Stimulated activated CD4-positive, alpha-beta T cell treated with anti-CD3 and anti-CD28 coated beads, Interleukin-1b, Interleukin-23, amount 100 ng/mL, for 4 hours (primary cell): ENCODE data around the gene ABCA4.

ENCODE experiments used
- DNase-seq, 2 donors: peaks; one replicate each; pipeline ENCODE4 v3.0.0-alpha.2; 2020; ENCODE audit warnings: low read depth in 2 of 2

The ABCA4 gene

GRCh38 chr1:94122201-94122970 lies 1.4 kb upstream of the ABCA4 start:
- DNase-seq, result no peak

- no peak for DNase-seq
Observed at GRCh38 chr1:94121411-94121821, 468 bp upstream of the ABCA4 start.

GRCh38 chr1:94120570-94120901 lies 412 bp downstream of the ABCA4 start:
- DNase-seq, result no peak

- DNase-seq, result no peak
Observed at GRCh38 chr1:94119796-94120569, 965 bp downstream of the ABCA4 start.

GRCh38 chr1:94119306-94119705 lies 1.6 kb downstream of the ABCA4 start:
- DNase-seq, result no peak

GRCh38 chr1:94118471-94118870 lies 2.5 kb downstream of the ABCA4 start:
- DNase-seq, result no peak

- no peak for DNase-seq
Observed at GRCh38 chr1:94118013-94118412, 2.9 kb downstream of the ABCA4 start.

- no peak for DNase-seq
Observed at GRCh38 chr1:94117259-94117851, 3.6 kb downstream of the ABCA4 start.

- no peak for DNase-seq
Observed at GRCh38 chr1:94115900-94116436, 5.0 kb downstream of the ABCA4 start.

- DNase-seq, result no peak
Observed at GRCh38 chr1:94115254-94115899, 5.6 kb downstream of the ABCA4 start.

GRCh38 chr1:94113589-94114226 lies 7.2 kb downstream of the ABCA4 start:
- no peak for DNase-seq

GRCh38 chr1:94111879-94112278 lies 9.1 kb downstream of the ABCA4 start:
- DNase-seq, result no peak

GRCh38 chr1:94110946-94111740 lies 9.8 kb downstream of the ABCA4 start:
- DNase-seq, result no peak

- DNase-seq, result no peak
Observed at GRCh38 chr1:94110021-94110761, 10.8 kb downstream of the ABCA4 start.

GRCh38 chr1:94109478-94109877 lies 11.5 kb downstream of the ABCA4 start:
- no peak for DNase-seq

GRCh38 chr1:94107141-94107540 lies 13.8 kb downstream of the ABCA4 start:
- no peak for DNase-seq

- DNase-seq, result no peak
Observed at GRCh38 chr1:94106716-94107115, 14.2 kb downstream of the ABCA4 start.

- no peak for DNase-seq
Observed at GRCh38 chr1:94105957-94106529, 14.9 kb downstream of the ABCA4 start.

- DNase-seq, result no peak
Observed at GRCh38 chr1:94105581-94105952, 15.4 kb downstream of the ABCA4 start.
